Brain microvascular endothelial cell (primary cell): Measurements from ENCODE around the gene GYS1.

Source experiments
- DNase-seq: peaks from one replicate; pipeline ENCODE4 v3.0.0-alpha.2; 2020
- H3K27ac ChIP-seq: fragments of 250-450 bp; sonication (Bioruptor Pico); 2 replicates; pipeline ENCODE4 v1.5.1; 2020; ENCODE audit warnings: mild to moderate bottlenecking, moderate library complexity
- H3K27me3 ChIP-seq: fragments of 250-450 bp; sonication (Bioruptor Pico); replicated peaks from 2 replicates; pipeline ENCODE4 v1.5.1; 2020; ENCODE audit warnings: mild to moderate bottlenecking
- H3K36me3 ChIP-seq: fragments of 250-450 bp; sonication (Bioruptor Pico); replicated peaks from 2 replicates; pipeline ENCODE4 v1.5.1; 2020; ENCODE audit warnings: mild to moderate bottlenecking
- H3K4me3 ChIP-seq: 2 replicates; pipeline ENCODE4 v1.5.1; 2011; ENCODE audit warnings: low read depth, mild to moderate bottlenecking, control low read depth, low read length, moderate library complexity
- in situ Hi-C: cut with HindIII; loops from 2 replicates; pipeline ENCODE4 v1.10.0; 2017; ENCODE audit warnings: low sequenced_read_pairs, low pct_ligation_motif_present
- TF ChIP-seq, protein P1 (sequence below): IDR thresholded peaks from 2 replicates; pipeline ENCODE4 v1.5.1; 2011; ENCODE audit warnings: low read depth, mild to moderate bottlenecking, moderate library complexity, low read length, control low read depth, inconsistent platforms; ENCODE audit errors: missing control alignments

GYS1 gene

DNA sequence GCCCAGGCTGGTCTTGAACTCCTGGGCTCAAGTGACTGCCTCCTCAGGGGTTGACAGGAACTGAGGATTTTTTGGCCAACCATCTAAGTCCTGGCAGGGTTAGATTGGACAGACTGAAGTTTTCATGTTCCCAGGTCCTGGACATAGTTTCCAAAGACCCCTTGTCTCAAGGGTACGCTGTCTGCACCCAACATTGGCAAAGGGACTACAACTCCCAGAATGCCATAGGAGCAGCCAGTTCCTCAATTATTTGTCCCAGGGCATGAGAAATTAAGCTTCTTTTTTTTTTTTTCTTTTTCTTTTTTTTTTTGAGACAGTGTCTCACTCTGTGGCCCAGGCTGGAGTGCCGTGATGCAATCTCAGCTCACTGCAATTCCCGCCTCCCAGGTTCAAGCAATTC lies 6.9 kb downstream of the GYS1 start:
- in situ Hi-C loops, result no loop called here

DNA sequence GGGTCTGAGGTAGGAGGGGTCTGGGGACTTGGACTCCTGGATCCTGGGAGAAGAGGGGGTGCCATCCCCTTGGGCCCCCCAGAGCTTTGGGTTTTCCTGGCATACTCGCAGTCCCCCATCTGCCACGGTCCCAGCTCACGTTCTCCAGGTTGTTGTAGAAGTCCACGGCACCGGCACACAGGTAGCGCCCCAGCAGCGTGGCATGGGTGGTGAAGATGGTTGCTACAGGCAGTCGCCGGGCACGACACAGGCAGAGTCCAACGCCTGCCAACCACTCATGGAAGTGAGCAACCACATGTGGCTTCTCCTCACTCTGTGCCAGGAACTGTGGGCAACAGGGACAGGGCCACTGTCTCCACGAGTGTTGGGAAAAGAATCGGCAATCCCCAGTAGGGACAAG lies 7.4 kb downstream of the GYS1 start:
- Histone ChIP-seq H3K27ac (no peak overlapping the region), H3K4me3 (no peak overlapping the region), H3K27me3 (no peaks in the 10 kb centered on the region), H3K36me3 (peaks cover 66% of the 10 kb centered on the region)
- TF ChIP-seq, protein P1, sequence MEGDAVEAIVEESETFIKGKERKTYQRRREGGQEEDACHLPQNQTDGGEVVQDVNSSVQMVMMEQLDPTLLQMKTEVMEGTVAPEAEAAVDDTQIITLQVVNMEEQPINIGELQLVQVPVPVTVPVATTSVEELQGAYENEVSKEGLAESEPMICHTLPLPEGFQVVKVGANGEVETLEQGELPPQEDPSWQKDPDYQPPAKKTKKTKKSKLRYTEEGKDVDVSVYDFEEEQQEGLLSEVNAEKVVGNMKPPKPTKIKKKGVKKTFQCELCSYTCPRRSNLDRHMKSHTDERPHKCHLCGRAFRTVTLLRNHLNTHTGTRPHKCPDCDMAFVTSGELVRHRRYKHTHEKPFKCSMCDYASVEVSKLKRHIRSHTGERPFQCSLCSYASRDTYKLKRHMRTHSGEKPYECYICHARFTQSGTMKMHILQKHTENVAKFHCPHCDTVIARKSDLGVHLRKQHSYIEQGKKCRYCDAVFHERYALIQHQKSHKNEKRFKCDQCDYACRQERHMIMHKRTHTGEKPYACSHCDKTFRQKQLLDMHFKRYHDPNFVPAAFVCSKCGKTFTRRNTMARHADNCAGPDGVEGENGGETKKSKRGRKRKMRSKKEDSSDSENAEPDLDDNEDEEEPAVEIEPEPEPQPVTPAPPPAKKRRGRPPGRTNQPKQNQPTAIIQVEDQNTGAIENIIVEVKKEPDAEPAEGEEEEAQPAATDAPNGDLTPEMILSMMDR, result no peak
- no peak for DNase-seq
- in situ Hi-C loops, result no loop called here

More for the DNA sequence above, 6.9 kb downstream of the GYS1 start:
- peaks cover 64% of the 10 kb centered on the region for H3K36me3 ChIP-seq
- TF ChIP-seq, protein P1, result no peak
- H3K27ac ChIP-seq, result no peak overlapping the region
- DNase-seq, result no peak
- no peaks in the 10 kb centered on the region for H3K27me3 ChIP-seq
- no peak overlapping the region for H3K4me3 ChIP-seq

DNA sequence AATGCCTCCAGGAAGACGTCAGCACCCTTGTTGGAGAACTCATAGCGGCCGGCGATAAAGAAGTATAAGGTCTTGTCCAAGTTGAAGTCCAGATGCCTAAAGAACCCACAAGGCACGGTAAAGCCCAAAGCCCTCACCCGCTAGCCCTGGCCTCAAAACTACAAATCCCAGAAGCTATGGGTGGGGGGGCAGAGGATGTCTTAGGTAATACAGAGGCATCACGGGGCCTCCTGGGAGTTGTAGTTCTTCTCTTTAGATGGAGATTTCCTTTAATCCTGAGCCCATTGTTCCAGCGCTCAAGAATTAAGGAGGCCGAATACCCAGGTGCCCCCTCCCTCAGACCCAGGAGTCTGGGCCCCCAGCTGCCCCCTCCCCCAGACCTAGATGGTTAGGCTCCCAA lies 10.8 kb downstream of the GYS1 start:
- TF ChIP-seq, protein P1, result no peak
- H3K27ac ChIP-seq, result no peak overlapping the region
- no peak overlapping the region for H3K4me3 ChIP-seq
- H3K36me3 ChIP-seq, result peaks cover 51% of the 10 kb centered on the region
- in situ Hi-C loops, result no loop called here
- H3K27me3 ChIP-seq, result no peaks in the 10 kb centered on the region
- DNase-seq, result no peak

DNA sequence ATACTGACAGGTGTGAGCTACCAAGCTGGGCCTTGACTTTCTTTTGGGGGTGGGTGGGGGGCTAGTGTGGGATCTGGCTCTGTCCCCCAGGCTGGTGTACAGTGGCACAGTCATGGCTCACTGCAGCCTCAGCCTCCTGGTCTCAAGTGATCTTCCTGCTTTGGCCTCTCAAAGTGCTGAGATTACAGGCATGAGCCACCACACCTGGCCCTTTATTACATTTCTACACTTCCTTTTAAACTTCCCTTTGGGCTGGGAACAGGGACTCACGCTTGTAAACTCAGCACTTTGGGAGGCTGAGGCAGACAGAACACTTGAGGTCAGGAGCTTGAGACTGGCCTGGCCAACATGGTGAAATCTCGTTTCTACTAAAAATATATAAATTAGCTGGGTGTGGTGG lies 16.0 kb downstream of the GYS1 start:
- no peak overlapping the region for H3K27ac ChIP-seq
- TF ChIP-seq, protein P1, result no peak
- peaks cover 29% of the 10 kb centered on the region for H3K36me3 ChIP-seq
- no peaks in the 10 kb centered on the region for H3K27me3 ChIP-seq
- in situ Hi-C loops, result no loop called here
- DNase-seq, result no peak
- H3K4me3 ChIP-seq, result no peak overlapping the region

DNA sequence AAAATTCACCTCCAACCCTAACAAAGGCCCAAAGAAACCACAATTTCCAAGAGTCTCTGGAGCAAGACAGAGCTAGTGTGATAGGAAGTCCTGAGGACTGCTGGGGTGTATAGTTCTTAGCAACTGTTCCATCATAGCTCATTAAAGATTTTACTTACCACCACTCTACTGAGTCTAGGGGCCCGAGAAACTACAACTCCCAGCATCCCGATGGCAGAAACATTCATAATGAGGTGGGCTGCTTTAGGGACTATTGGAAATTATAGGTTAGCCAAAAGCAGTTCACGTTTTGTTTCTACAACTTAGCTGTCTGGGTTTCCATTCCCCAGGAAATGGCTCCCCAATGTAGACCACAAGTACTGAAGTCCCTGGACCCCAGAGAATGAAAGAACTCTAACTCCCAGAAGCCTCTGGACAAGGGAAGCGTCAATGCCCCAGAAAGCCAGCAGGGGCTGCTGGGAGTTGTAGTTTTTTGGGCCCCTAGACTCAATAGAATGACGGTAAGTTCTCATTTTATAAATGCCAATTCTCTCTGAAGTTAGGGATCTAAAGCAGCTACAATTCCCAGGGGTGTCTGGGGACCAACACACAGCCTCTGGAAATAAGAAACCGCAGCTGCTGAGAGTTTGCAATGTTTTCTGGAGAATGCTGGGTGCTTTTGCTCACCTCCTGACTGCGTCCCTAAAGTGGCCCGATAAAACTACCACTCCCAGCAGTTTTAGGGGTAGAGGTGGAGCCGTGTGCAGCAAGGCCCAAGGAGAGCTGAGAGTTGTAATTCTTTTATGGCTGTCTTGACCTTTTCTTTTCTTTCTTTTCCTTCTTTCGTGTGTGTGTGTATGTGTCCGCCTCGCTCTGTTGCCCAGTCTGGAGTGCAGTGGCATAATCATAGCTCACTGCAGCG lies 16.9 kb downstream of the GYS1 start:
- no peak overlapping the region for H3K27ac ChIP-seq
- in situ Hi-C loops, result no loop called here
- no peak for DNase-seq
- no peaks in the 10 kb centered on the region for H3K27me3 ChIP-seq
- TF ChIP-seq, protein P1, result peak; percentile 20
- H3K36me3 ChIP-seq, result peaks cover 25% of the 10 kb centered on the region
- no peak overlapping the region for H3K4me3 ChIP-seq
